ENCODE data around the gene OTOP2.
A peak's percentile ranks its signal among the peaks of the same experiment; 100 is the strongest.
"Not testable (repeated sequence)": the region's sequence is repeated elsewhere in the genome, so short reads cannot be mapped to it uniquely, and the experiment has no call there.

The OTOP2 gene

DNA sequence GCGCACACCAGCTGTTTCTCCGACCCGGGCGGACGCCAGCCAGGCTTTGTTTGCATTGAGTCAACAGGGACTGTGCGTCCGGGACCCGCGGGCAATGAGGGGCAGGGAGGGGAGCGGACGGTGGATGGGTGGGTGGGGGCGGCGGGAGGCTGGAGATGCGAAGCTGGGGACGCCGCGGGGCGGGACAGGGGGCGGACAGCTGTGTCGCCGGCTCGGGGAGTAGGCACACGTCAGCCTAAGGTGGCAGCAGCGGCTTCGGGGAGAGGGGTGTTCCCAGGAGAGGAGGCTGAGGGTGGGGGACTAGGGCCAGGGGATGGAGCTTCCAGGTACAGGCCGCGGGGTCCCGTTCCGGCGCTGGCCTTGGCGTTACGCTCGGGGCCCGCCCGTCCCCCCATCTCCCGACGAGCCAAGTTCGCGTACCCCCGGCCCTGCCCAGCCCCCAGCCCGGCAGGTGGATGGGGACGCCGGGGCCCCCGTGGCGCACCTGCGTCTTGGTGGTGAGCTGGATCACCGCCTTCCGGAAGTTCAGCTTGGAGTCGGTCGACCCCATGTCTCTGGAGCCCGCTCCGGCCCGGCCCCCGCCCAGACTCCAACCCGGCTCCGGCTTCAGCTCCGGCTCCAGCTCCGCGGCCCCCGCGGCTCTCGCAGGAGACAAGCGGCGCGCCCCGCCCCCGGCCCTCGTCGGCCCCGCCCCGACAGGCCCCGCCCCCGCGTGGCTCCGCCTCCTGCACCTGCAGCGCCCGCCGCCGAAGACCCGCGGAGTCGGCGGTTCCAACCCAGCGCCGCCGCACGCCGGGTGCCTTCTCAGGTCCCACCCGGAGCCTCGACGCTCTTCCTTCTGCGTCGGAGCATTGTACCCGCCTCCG, 48.3 kb downstream of the OTOP2 start, which contains the start of gene HID1:
TSS of gene HID1 (minus strand) at position 653 of the 866 bp plus-strand sequence. CDS start at position 550, 103 bp downstream.
- Histone ChIP-seq H3K27me3 (ENCODE audit: control insufficient read depth, insufficient read depth, low read length) (peaks cover 17% of the 10 kb centered on the region), H3K36me3 (ENCODE audit: control insufficient read depth, insufficient read depth, low read length) (no peaks in the 10 kb centered on the region), H3K27ac (ENCODE audit: low read length) (no peak within 1 kb of the TSS), H3K9me3 (ENCODE audit: control insufficient read depth, insufficient read depth, low read length) (no peaks in the 10 kb centered on the region), H3K4me1 (ENCODE audit: control insufficient read depth, insufficient read depth, low read length) (peaks cover 7% of the 10 kb centered on the region; the same call in 1 of the 2 replicates), H3K4me3 (ENCODE audit: low read length) (peak within 1 kb of the TSS; percentile 61; the same call in 1 of the 2 replicates)
- WGBS (ENCODE audit: insufficient coverage, insufficient read length): no CpG with 5 or more reads among the region's 95 CpGs
- DNase-seq (ENCODE audit: low read depth, low spot score): no peak

DNA sequence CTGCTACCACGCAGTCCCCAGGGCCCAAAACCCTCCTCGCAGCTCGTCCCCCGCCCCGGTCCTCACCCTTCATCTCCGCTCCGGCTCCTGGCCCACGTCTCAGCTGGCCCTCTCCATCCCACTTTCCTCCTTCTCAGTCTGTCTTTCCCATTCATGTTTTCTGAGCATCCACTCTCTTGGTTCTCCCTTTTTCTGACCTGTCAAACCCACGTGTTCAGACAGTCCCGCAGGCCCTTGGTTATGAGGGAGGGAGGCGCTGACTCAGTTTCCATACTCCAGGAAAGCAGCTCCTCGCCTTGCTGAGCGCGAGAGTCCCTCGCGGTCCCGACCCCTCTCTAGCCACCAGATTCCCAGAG, 48.9 kb downstream of the OTOP2 start:
- DNase-seq (ENCODE audit: low read depth, low spot score): no peak
- H3K27ac ChIP-seq (ENCODE audit: low read length): no peak overlapping the region
- peaks cover 17% of the 10 kb centered on the region for H3K27me3 ChIP-seq (ENCODE audit: control insufficient read depth, insufficient read depth, low read length)
- no CpG with 5 or more reads among the region's 17 CpGs for WGBS (ENCODE audit: insufficient coverage, insufficient read length)
- H3K4me1 ChIP-seq (ENCODE audit: control insufficient read depth, insufficient read depth, low read length): peaks cover 7% of the 10 kb centered on the region; the same call in 1 of the 2 replicates
- no peaks in the 10 kb centered on the region for H3K36me3 ChIP-seq (ENCODE audit: control insufficient read depth, insufficient read depth, low read length)
- H3K4me3 ChIP-seq (ENCODE audit: low read length): peak overlapping the region; percentile 46; the same call in 1 of the 2 replicates
- H3K9me3 ChIP-seq (ENCODE audit: control insufficient read depth, insufficient read depth, low read length): no peaks in the 10 kb centered on the region

DNA sequence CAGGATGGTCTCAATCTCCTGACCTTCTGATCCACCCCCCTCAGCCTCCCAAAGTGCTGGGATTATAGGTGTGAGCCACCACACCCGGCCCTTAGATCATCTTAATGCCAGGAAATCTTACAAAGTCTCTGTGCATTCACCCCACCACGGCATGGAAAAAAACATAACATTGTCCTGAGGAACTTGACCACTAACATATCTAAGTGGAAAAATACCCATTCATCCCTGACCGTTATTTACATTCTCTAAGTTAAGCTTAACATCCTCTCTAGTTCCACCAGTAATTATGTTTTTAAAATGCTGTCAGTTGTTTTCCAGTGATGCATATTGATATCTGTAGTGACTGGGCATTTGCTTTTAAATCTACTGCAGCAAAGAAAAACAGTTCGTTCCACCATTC, 51.9 kb downstream of the OTOP2 start:
- no peak for DNase-seq (ENCODE audit: low read depth, low spot score)
- Histone ChIP-seq H3K36me3 (ENCODE audit: control insufficient read depth, insufficient read depth, low read length) (no peaks in the 10 kb centered on the region), H3K4me3 (ENCODE audit: low read length) (no peak overlapping the region), H3K27me3 (ENCODE audit: control insufficient read depth, insufficient read depth, low read length) (peaks cover 17% of the 10 kb centered on the region), H3K9me3 (ENCODE audit: control insufficient read depth, insufficient read depth, low read length) (no peaks in the 10 kb centered on the region), H3K4me1 (ENCODE audit: control insufficient read depth, insufficient read depth, low read length) (0 out of 2 replicates have a peak, but pooled peaks cover 2% of the 10 kb centered on the region), H3K27ac (ENCODE audit: low read length) (no peak overlapping the region)
- WGBS (ENCODE audit: insufficient coverage, insufficient read length): no CpG with 5 or more reads among the region's 4 CpGs

DNA sequence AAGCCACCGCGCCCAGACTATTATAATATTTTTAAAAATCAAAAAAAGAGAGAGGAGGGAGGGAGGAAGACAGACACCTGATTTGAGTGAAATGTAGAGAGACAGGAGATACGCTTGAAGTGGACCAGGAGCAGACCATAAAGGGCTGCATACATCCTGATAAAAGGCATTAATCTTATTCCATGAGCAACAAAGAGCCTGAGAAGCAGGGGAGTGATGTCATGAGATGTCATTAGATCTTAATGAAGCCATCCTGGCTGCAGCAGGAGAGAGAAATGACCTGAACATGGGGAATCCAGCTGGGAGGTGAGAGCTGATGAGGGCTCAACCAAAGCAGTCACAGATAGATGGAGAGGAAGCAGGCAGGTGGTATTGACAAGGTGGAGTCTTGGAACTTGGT, 53.7 kb downstream of the OTOP2 start:
- Histone ChIP-seq H3K27me3 (ENCODE audit: control insufficient read depth, insufficient read depth, low read length) (peaks cover 10% of the 10 kb centered on the region), H3K27ac (ENCODE audit: low read length) (no peak overlapping the region), H3K9me3 (ENCODE audit: control insufficient read depth, insufficient read depth, low read length) (no peaks in the 10 kb centered on the region), H3K36me3 (ENCODE audit: control insufficient read depth, insufficient read depth, low read length) (no peaks in the 10 kb centered on the region), H3K4me1 (ENCODE audit: control insufficient read depth, insufficient read depth, low read length) (no peaks in the 10 kb centered on the region), H3K4me3 (ENCODE audit: low read length) (no peak overlapping the region)
- no CpG with 5 or more reads among the region's 3 CpGs for WGBS (ENCODE audit: insufficient coverage, insufficient read length)
- no peak for DNase-seq (ENCODE audit: low read depth, low spot score)

DNA sequence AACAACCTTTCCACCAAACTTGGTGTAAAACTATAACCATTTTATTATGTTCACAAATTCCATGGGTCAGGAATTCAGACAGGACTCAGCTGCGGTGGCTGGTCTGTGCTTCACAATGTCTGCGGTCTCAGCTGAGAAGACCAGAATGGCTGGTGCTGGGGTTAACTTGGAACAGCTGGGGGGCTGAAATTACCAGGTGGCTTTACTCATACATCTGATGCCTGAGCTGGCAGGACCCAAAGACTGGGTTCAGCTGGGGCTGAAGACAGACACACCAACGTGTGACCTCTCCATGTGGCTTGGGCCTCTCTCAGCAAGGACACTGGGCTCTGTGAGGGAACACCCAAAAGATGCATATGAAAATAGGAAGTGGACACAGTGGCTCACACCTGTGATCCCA, 54.2 kb downstream of the OTOP2 start:
- no peak for DNase-seq (ENCODE audit: low read depth, low spot score)
- no CpG with 5 or more reads among the region's 3 CpGs for WGBS (ENCODE audit: insufficient coverage, insufficient read length)
- Histone ChIP-seq H3K36me3 (ENCODE audit: control insufficient read depth, insufficient read depth, low read length) (no peaks in the 10 kb centered on the region), H3K4me1 (ENCODE audit: control insufficient read depth, insufficient read depth, low read length) (no peaks in the 10 kb centered on the region), H3K27ac (ENCODE audit: low read length) (no peak overlapping the region), H3K27me3 (ENCODE audit: control insufficient read depth, insufficient read depth, low read length) (peaks cover 6% of the 10 kb centered on the region), H3K9me3 (ENCODE audit: control insufficient read depth, insufficient read depth, low read length) (no peaks in the 10 kb centered on the region), H3K4me3 (ENCODE audit: low read length) (no peak overlapping the region)

DNA sequence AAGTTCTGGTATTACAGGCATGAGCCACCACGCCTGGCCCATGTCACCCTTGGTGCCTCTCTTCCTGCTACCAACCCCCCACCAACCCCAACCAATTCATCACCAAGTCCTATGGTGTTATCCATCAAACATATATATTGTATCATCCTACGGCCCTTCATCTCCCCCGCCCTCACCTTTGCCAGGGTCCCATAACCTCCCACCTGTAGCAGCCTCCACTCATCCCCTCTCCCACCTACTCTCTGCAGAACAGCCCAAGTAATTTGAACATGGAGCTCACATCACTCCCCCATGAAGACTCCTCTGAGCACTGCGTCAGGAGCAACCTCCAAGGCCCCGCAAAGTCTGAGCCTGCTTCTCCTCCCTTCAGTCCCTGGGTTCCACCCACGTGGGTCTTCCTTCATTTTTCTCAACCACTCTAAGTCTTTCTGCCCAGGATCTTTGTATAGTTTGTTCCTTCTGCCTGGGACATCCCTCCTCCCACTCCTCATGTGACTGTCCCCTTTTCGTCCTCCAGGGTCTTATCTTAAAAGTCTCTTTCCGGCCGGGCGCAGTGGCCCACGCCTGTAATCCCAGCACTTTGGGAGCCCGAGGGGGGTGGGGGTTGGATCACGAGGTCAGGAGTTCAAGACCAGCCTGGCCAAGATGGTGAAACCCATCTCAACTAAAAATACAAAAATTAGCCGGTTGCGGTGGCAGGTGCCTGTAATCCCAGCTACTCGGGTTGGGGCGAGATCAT, 55.5 kb downstream of the OTOP2 start:
- WGBS (ENCODE audit: insufficient coverage, insufficient read length): 100% methylated on average over 1 of the region's 17 CpGs
- no peaks in the 10 kb centered on the region for H3K36me3 ChIP-seq (ENCODE audit: control insufficient read depth, insufficient read depth, low read length)
- peaks cover under 1% of the 10 kb centered on the region; the same call in 1 of the 2 replicates for H3K27me3 ChIP-seq (ENCODE audit: control insufficient read depth, insufficient read depth, low read length)
- no peak overlapping the region for H3K27ac ChIP-seq (ENCODE audit: low read length)
- no peaks in the 10 kb centered on the region for H3K9me3 ChIP-seq (ENCODE audit: control insufficient read depth, insufficient read depth, low read length)
- no peaks in the 10 kb centered on the region for H3K4me1 ChIP-seq (ENCODE audit: control insufficient read depth, insufficient read depth, low read length)
- H3K4me3 ChIP-seq (ENCODE audit: low read length): no peak overlapping the region
- DNase-seq (ENCODE audit: low read depth, low spot score): no peak

DNA sequence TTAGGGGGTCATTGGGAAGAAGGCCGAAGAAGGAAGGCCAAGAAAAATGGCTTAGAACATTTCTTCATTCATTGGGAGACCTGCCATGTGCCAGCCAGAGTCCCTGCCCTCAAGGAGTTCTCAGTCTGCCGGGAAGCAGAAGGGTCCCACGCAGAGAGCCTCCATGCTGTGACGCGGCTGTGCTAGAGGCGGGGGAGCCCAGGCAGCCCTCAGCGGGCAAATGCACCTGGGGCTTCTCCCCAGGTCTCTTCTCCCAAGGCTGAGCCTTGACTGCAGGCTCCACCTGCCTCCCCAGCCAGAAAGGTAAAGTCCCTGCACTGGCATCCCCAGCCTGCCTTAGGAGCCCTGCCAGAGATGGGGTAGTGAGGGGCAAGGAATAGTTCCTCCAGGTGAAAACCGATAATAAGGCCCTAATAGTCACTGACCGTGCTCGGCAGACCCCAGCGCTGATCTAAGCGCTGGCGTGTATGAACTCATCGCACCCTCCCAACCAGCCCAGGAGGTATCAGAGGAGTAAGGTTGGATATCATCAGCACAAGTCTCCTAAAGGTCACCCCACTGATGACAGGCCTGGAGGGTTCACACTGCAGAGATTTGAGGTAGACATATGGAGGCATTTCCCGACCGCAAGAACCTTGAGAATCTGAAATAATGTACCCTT, 57.4 kb downstream of the OTOP2 start:
- DNase-seq (ENCODE audit: low read depth, low spot score): no peak
- no CpG with 5 or more reads among the region's 16 CpGs for WGBS (ENCODE audit: insufficient coverage, insufficient read length)
- no peaks in the 10 kb centered on the region for H3K27me3 ChIP-seq (ENCODE audit: control insufficient read depth, insufficient read depth, low read length)
- no peak overlapping the region for H3K27ac ChIP-seq (ENCODE audit: low read length)
- peak overlapping the region; percentile 70; the same call in 1 of the 2 replicates for H3K4me3 ChIP-seq (ENCODE audit: low read length)
- no peaks in the 10 kb centered on the region for H3K4me1 ChIP-seq (ENCODE audit: control insufficient read depth, insufficient read depth, low read length)
- no peaks in the 10 kb centered on the region for H3K9me3 ChIP-seq (ENCODE audit: control insufficient read depth, insufficient read depth, low read length)
- H3K36me3 ChIP-seq (ENCODE audit: control insufficient read depth, insufficient read depth, low read length): no peaks in the 10 kb centered on the region

DNA sequence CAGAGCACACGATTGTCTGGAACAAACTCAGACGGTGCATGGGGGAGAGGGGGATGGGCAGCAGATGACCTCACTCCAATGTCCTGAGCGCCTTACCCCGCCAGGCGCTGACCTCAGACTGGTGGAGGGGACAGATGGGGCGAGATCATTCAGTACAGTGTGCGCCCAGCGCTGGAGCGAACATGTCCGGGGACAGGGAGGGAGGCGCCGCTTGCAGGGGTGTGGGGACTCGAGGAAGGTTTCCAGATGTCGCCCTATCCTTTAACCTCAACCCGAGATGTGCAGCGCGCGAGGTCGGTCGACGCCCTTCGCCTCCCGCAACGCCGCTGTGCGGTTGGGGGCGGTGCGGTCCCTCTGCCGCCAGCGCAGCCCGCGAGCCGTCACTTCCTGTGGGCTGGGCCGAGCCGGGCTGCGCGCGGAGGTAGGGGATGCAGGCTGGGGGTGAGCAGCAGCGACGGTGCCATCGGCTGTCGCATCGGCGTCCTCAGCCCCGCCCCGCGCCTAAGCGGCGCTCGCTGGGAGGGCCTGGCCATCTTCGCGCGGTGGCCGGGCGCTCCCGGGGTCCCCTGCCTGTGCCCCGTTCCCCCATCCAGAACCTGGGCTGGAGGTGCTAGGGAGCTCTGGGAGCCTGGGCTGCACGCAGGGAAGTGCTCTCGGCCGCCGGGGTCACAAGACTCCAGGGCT, 58.0 kb downstream of the OTOP2 start:
- WGBS (ENCODE audit: insufficient coverage, insufficient read length): no CpG with 5 or more reads among the region's 61 CpGs

DNA sequence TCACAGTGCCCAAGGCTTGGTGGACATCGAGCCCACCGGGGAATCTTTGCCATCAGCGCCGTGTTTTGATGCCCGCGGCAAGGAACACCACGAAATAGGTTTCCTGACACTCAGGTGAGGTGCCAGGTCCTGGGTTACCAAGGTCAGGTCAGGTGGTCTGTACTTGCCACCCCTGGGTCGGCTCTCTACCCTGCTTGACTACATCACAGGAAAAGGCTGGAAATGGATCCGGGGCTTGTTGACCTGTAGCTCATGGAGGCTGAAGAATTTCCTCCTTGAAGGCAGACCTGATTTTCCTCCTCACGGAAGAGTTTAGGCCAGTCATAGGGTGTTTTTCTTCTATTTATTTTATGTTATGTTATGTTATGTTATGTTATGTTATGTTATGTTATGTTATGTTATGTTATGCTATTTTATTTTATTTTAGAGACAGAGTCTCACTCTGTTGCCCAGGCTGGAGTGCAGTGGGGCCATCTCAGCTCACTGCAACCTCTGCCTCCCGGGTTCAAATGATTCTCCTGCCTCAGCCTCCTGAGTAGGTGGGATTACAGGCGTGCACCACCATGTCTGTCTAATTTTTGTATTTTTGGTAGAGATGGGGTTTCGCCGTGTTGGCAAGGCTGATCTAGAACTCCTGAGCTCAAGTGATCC, 58.7 kb downstream of the OTOP2 start:
- H3K4me3 ChIP-seq (ENCODE audit: low read length): peak overlapping the region; percentile 70; the same call in 1 of the 2 replicates
- not testable (repeated sequence) for H3K27me3 ChIP-seq (ENCODE audit: control insufficient read depth, insufficient read depth, low read length); H3K4me1 ChIP-seq (ENCODE audit: control insufficient read depth, insufficient read depth, low read length); H3K36me3 ChIP-seq (ENCODE audit: control insufficient read depth, insufficient read depth, low read length); H3K27ac ChIP-seq (ENCODE audit: low read length); DNase-seq (ENCODE audit: low read depth, low spot score); H3K9me3 ChIP-seq (ENCODE audit: control insufficient read depth, insufficient read depth, low read length)
- WGBS (ENCODE audit: insufficient coverage, insufficient read length): no CpG with 5 or more reads among the region's 14 CpGs

More for the DNA sequence above, 58.0 kb downstream of the OTOP2 start:
- H3K4me1 ChIP-seq (ENCODE audit: control insufficient read depth, insufficient read depth, low read length): no peaks in the 10 kb centered on the region
- H3K9me3 ChIP-seq (ENCODE audit: control insufficient read depth, insufficient read depth, low read length): no peaks in the 10 kb centered on the region
- no peaks in the 10 kb centered on the region for H3K36me3 ChIP-seq (ENCODE audit: control insufficient read depth, insufficient read depth, low read length)
- no peak overlapping the region for H3K27ac ChIP-seq (ENCODE audit: low read length)
- peak overlapping the region; percentile 70; the same call in 1 of the 2 replicates for H3K4me3 ChIP-seq (ENCODE audit: low read length)
- DNase-seq (ENCODE audit: low read depth, low spot score): no peak
- no peaks in the 10 kb centered on the region for H3K27me3 ChIP-seq (ENCODE audit: control insufficient read depth, insufficient read depth, low read length)

Data from iPS DF 6.9 (cell line).